ENCODE measurements around the gene UBALD1.

UBALD1 gene

GRCh38 chr16:4612977-4613635, 1.6 kb downstream of the UBALD1 start:
- H3K27ac ChIP-seq (ENCODE audit: low read depth, low read length), result peak overlapping the region; percentile 17; the same call in 1 of the 2 replicates
- no peaks in the 10 kb centered on the region for H3K9me3 ChIP-seq (ENCODE audit: control insufficient read depth, insufficient read depth, low read depth, low read length)
- H3K4me3 ChIP-seq (ENCODE audit: low read depth, low read length), result peak overlapping the region; percentile 79
- peaks cover 19% of the 10 kb centered on the region for H3K36me3 ChIP-seq (ENCODE audit: control insufficient read depth, insufficient read depth, low read length)
- H3K4me1 ChIP-seq (ENCODE audit: control insufficient read depth, insufficient read depth, low read length), result peaks cover 41% of the 10 kb centered on the region
- no peaks in the 10 kb centered on the region for H3K27me3 ChIP-seq (ENCODE audit: control insufficient read depth, insufficient read depth, low read length)
- peak overlapping the region; percentile 100 for H3K9ac ChIP-seq (ENCODE audit: low read length)

- peaks cover 25% of the 10 kb centered on the region for H3K36me3 ChIP-seq (ENCODE audit: control insufficient read depth, insufficient read depth, low read length)
- peak overlapping the region; percentile 79 for H3K4me3 ChIP-seq (ENCODE audit: low read depth, low read length)
- peak overlapping the region; percentile 17; the same call in 1 of the 2 replicates for H3K27ac ChIP-seq (ENCODE audit: low read depth, low read length)
- H3K27me3 ChIP-seq (ENCODE audit: control insufficient read depth, insufficient read depth, low read length), result no peaks in the 10 kb centered on the region
- peaks cover 35% of the 10 kb centered on the region for H3K4me1 ChIP-seq (ENCODE audit: control insufficient read depth, insufficient read depth, low read length)
- H3K9ac ChIP-seq (ENCODE audit: low read length), result peak overlapping the region; percentile 100
- no peaks in the 10 kb centered on the region for H3K9me3 ChIP-seq (ENCODE audit: control insufficient read depth, insufficient read depth, low read depth, low read length)
These were observed 2.2 kb downstream of the UBALD1 start for GRCh38 chr16:4612474-4612931.

GRCh38 chr16:4611337-4612021, 3.2 kb downstream of the UBALD1 start:
- Histone ChIP-seq H3K27me3 (ENCODE audit: control insufficient read depth, insufficient read depth, low read length) (no peaks in the 10 kb centered on the region), H3K36me3 (ENCODE audit: control insufficient read depth, insufficient read depth, low read length) (peaks cover 25% of the 10 kb centered on the region), H3K27ac (ENCODE audit: low read depth, low read length) (peak overlapping the region; percentile 16; the same call in 1 of the 2 replicates), H3K9ac (ENCODE audit: low read length) (no peak overlapping the region), H3K9me3 (ENCODE audit: control insufficient read depth, insufficient read depth, low read depth, low read length) (no peaks in the 10 kb centered on the region), H3K4me1 (ENCODE audit: control insufficient read depth, insufficient read depth, low read length) (peaks cover 26% of the 10 kb centered on the region), H3K4me3 (ENCODE audit: low read depth, low read length) (no peak overlapping the region)

- no peak overlapping the region for H3K4me3 ChIP-seq (ENCODE audit: low read depth, low read length)
- H3K9ac ChIP-seq (ENCODE audit: low read length), result no peak overlapping the region
- no peaks in the 10 kb centered on the region for H3K27me3 ChIP-seq (ENCODE audit: control insufficient read depth, insufficient read depth, low read length)
- peaks cover 25% of the 10 kb centered on the region for H3K36me3 ChIP-seq (ENCODE audit: control insufficient read depth, insufficient read depth, low read length)
- peaks cover 19% of the 10 kb centered on the region for H3K4me1 ChIP-seq (ENCODE audit: control insufficient read depth, insufficient read depth, low read length)
- no peaks in the 10 kb centered on the region for H3K9me3 ChIP-seq (ENCODE audit: control insufficient read depth, insufficient read depth, low read depth, low read length)
- H3K27ac ChIP-seq (ENCODE audit: low read depth, low read length), result no peak overlapping the region
These were observed 4.4 kb downstream of the UBALD1 start for GRCh38 chr16:4610011-4611005.

GRCh38 chr16:4609200-4610010, 5.3 kb downstream of the UBALD1 start:
- peaks cover 25% of the 10 kb centered on the region for H3K36me3 ChIP-seq (ENCODE audit: control insufficient read depth, insufficient read depth, low read length)
- no peak overlapping the region for H3K9ac ChIP-seq (ENCODE audit: low read length)
- H3K4me3 ChIP-seq (ENCODE audit: low read depth, low read length), result no peak overlapping the region
- H3K27me3 ChIP-seq (ENCODE audit: control insufficient read depth, insufficient read depth, low read length), result no peaks in the 10 kb centered on the region
- H3K27ac ChIP-seq (ENCODE audit: low read depth, low read length), result no peak overlapping the region
- peaks cover 15% of the 10 kb centered on the region for H3K4me1 ChIP-seq (ENCODE audit: control insufficient read depth, insufficient read depth, low read length)
- no peaks in the 10 kb centered on the region for H3K9me3 ChIP-seq (ENCODE audit: control insufficient read depth, insufficient read depth, low read depth, low read length)

- H3K36me3 ChIP-seq (ENCODE audit: control insufficient read depth, insufficient read depth, low read length), result peaks cover 25% of the 10 kb centered on the region
- no peak overlapping the region for H3K4me3 ChIP-seq (ENCODE audit: low read depth, low read length)
- H3K27ac ChIP-seq (ENCODE audit: low read depth, low read length), result no peak overlapping the region
- H3K27me3 ChIP-seq (ENCODE audit: control insufficient read depth, insufficient read depth, low read length), result no peaks in the 10 kb centered on the region
- H3K4me1 ChIP-seq (ENCODE audit: control insufficient read depth, insufficient read depth, low read length), result peaks cover 15% of the 10 kb centered on the region
- no peak overlapping the region for H3K9ac ChIP-seq (ENCODE audit: low read length)
- no peaks in the 10 kb centered on the region for H3K9me3 ChIP-seq (ENCODE audit: control insufficient read depth, insufficient read depth, low read depth, low read length)
These were observed 6.0 kb downstream of the UBALD1 start for GRCh38 chr16:4608704-4608980.

DNA sequence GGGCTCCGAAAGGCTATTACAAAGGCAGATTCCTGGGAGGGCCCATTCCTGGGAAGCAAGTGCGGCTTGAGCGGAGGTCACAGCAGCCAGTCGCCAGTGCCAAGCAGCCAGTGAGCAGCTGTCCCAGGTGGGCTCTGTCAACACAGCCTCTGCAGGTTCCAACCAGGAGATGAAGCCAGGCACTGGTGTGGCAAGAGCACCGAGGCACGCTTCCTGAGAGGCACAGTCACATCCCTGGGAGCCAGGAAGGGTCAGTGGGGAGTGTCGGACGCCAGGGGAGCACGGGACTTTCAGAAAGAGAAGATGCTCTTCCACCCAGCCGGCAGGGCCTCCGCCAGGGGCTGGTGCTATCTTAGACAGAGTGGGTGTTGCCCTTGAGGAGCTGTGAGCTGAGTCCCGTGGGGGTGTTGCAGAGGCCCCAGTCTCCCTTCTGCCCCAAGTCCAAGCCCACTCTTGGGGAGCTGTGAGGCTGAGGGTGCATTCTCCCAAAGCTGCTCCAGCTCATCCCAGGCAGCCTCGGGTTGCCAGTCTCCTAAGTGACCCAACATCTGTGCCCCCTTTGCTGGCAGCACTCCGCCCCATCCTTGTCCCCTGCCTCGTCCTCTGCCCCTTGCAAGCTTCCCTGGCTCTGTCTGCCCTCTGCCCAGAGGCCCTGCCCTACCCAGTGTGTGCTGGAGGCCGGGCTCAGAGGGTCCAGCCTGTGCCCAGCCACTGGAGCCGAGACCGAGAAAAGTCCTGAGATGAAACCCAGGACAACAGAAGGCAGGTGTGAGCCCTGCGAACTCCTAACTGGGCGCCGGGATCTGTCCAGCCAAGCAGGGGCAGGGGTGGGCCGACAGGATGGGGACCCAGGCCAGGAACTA, 6.6 kb downstream of the UBALD1 start:
- Histone ChIP-seq H3K9me3 (ENCODE audit: control insufficient read depth, insufficient read depth, low read depth, low read length) (no peaks in the 10 kb centered on the region), H3K27me3 (ENCODE audit: control insufficient read depth, insufficient read depth, low read length) (no peaks in the 10 kb centered on the region), H3K36me3 (ENCODE audit: control insufficient read depth, insufficient read depth, low read length) (peaks cover 25% of the 10 kb centered on the region), H3K4me3 (ENCODE audit: low read depth, low read length) (no peak overlapping the region), H3K27ac (ENCODE audit: low read depth, low read length) (no peak overlapping the region), H3K9ac (ENCODE audit: low read length) (no peak overlapping the region), H3K4me1 (ENCODE audit: control insufficient read depth, insufficient read depth, low read length) (peaks cover 10% of the 10 kb centered on the region)

DNA sequence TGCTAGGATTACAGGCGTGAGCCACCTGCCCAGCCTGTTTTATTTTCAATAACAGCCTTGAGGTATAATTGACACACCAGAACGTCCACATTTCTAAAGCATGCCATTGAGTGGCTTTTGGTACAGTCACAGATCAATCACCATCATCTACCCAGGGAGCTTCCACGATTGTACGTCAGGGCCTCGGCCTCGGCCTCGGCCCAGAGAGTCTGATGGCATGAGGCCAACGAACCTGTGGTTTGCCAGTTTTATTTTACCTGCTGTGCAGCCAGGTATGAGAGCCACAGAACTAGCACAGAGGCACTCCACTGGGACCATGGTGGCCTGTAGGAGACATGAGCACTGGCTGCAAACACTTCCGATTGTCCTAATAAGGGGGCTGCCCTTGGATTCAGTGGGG, 8.3 kb downstream of the UBALD1 start:
- Histone ChIP-seq H3K27ac (ENCODE audit: low read depth, low read length) (no peak overlapping the region), H3K9me3 (ENCODE audit: control insufficient read depth, insufficient read depth, low read depth, low read length) (no peaks in the 10 kb centered on the region), H3K36me3 (ENCODE audit: control insufficient read depth, insufficient read depth, low read length) (peaks cover 25% of the 10 kb centered on the region), H3K27me3 (ENCODE audit: control insufficient read depth, insufficient read depth, low read length) (no peaks in the 10 kb centered on the region), H3K4me3 (ENCODE audit: low read depth, low read length) (no peak overlapping the region), H3K4me1 (ENCODE audit: control insufficient read depth, insufficient read depth, low read length) (peaks cover 15% of the 10 kb centered on the region), H3K9ac (ENCODE audit: low read length) (no peak overlapping the region)

DNA sequence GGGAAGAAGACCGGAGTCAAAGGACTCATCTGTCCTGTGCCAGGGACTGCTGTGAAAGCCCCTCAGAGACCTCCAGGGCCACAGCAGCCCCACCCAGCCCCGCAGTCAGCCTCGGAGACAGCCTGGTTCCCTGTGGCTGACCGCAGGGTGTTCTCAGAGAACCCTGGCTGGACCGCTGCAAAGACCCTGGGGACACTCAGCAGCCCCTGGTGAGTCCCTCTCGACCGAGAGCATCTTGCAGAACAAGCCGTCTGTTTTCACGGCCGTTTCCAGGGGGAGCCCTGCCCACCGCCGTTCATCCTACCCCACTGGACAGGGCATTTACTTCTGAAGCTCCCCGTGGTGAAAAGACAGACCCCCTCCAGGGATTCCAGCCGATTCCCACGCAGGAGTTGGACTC, 10.3 kb downstream of the UBALD1 start:
- Histone ChIP-seq H3K27me3 (ENCODE audit: control insufficient read depth, insufficient read depth, low read length) (no peaks in the 10 kb centered on the region), H3K4me1 (ENCODE audit: control insufficient read depth, insufficient read depth, low read length) (peaks cover 15% of the 10 kb centered on the region), H3K9me3 (ENCODE audit: control insufficient read depth, insufficient read depth, low read depth, low read length) (no peaks in the 10 kb centered on the region), H3K9ac (ENCODE audit: low read length) (no peak overlapping the region), H3K27ac (ENCODE audit: low read depth, low read length) (no peak overlapping the region), H3K4me3 (ENCODE audit: low read depth, low read length) (no peak overlapping the region), H3K36me3 (ENCODE audit: control insufficient read depth, insufficient read depth, low read length) (peaks cover 17% of the 10 kb centered on the region)

Data from HUES6 (cell line).